Measurements from ENCODE around the gene PFKP.

The PFKP gene

DNA sequence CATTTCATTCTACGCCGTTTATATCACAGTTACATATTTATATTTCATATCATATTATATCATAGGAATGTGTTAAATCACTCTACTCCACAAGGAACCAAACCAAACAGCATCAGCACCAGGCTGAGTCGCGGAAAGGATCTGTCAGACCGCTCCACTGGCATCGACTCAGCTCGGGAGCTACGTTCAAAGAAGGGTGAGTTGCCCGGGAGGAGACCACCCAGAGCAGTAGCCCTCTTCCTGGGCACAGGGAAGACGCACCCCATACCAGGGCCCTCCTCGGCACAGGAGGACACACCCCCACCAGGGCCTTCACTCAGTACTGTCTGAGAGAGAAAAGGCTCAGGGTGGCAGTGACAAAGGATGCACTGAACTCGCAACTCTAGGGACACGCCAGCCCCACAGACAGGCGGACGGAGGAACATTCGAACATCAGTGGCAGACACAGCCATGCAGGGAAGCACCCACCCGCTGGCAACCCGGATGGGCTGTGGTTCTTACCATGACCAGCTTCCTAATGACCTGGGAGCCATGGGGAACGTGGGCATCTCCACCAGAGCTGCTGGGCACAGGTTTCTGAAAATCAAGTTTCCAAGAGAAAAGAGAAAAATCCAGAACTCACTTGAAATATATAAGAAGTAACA is 76.6 kb downstream of the PFKP start:
- H3K27ac ChIP-seq: no peak overlapping the region
- no peak for TF ChIP-seq ZFX (IDR thresholded peaks at IDR 0.05; ENCODE audit: borderline replicate concordance)
- TF ChIP-seq, protein P1, sequence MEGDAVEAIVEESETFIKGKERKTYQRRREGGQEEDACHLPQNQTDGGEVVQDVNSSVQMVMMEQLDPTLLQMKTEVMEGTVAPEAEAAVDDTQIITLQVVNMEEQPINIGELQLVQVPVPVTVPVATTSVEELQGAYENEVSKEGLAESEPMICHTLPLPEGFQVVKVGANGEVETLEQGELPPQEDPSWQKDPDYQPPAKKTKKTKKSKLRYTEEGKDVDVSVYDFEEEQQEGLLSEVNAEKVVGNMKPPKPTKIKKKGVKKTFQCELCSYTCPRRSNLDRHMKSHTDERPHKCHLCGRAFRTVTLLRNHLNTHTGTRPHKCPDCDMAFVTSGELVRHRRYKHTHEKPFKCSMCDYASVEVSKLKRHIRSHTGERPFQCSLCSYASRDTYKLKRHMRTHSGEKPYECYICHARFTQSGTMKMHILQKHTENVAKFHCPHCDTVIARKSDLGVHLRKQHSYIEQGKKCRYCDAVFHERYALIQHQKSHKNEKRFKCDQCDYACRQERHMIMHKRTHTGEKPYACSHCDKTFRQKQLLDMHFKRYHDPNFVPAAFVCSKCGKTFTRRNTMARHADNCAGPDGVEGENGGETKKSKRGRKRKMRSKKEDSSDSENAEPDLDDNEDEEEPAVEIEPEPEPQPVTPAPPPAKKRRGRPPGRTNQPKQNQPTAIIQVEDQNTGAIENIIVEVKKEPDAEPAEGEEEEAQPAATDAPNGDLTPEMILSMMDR (IDR thresholded peaks at IDR 0.05): no peak

DNA sequence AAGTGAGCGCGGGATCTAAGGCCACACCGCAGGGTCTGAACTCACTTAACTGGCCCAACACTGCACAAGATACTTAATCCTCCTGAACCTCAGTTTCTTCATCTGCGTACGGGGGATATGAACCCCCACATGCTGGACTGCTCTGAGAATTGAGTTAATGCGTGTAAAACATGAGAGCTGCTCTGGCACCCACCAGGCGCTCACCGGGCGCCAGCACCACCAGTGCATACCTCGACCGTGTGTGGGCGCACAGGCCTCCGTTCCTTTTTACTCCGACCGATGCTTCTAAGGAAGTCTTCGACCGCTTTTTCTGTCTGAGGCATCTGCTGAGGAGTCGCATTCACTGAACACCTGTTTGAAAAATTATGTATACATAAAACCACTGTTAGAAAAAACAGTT is 78.0 kb downstream of the PFKP start:
- TF ChIP-seq ZFX (IDR thresholded peaks at IDR 0.05; ENCODE audit: borderline replicate concordance): no peak
- TF ChIP-seq, protein P1 (IDR thresholded peaks at IDR 0.05): no peak
- H3K27ac ChIP-seq: no peak overlapping the region

DNA sequence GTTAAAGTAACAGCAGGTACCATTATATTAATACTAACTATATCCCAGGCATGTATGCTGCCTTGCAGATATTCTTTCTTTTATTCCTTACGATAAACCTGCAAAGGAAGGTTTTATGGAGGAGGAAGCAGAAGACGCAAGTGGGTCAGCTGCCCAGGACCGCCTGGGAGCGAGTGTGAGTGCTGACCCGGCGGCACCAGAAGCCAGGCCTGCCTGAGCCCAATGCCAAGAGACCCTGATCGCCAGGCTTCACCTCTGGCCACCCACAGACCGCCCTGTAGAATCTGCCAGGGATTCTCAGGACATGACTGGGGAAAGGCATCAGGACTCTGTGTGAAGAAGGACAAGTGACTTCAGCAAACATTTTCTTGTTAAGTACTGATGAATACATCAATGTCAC is 78.9 kb downstream of the PFKP start:
- no peak for TF ChIP-seq ZFX (IDR thresholded peaks at IDR 0.05; ENCODE audit: borderline replicate concordance)
- TF ChIP-seq, protein P1 (IDR thresholded peaks at IDR 0.05): no peak
- H3K27ac ChIP-seq: no peak overlapping the region

DNA sequence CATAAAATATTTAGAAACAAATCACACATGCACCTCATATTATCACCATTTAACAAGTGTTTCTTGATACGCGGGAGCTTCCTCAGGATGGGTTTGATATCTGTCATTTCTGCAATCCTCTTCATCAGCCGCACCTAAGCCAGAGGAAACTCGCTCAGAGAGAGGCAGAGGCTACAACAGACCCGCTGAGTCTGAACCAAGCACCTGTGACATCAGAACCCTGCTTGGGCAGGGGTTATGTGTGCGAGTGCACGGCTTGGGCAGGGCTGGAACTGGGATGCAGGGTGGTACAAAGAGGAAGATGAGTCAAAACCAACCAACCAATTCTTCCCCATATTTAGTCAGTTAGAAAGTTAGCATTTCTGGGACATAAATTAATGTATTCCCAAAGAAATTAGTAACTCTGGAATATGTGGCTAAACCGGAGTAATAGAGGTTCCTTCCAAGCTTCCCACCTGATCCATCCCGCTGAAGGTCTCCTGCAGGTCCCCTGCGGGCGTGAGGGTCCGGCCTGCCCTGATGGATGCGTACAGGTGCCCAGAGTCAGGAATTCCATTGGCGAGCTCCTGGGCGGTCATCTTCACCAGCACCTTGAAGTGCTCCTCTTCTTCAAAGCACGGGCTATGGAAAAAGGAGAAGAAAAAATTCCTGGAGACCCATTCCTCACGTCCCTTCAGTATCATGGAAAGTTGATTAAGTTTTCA is 79.9 kb downstream of the PFKP start:
- H3K27ac ChIP-seq: no peak overlapping the region
- TF ChIP-seq, protein P1 (IDR thresholded peaks at IDR 0.05): no peak
- no peak for TF ChIP-seq ZFX (IDR thresholded peaks at IDR 0.05; ENCODE audit: borderline replicate concordance)

- no peak for TF ChIP-seq ZFX (IDR thresholded peaks at IDR 0.05; ENCODE audit: borderline replicate concordance)
- TF ChIP-seq, protein P1 (IDR thresholded peaks at IDR 0.05): no peak
- no peak overlapping the region for H3K27ac ChIP-seq
Observed at GRCh38 chr10:3148041-3148440, 80.7 kb downstream of the PFKP start.

DNA sequence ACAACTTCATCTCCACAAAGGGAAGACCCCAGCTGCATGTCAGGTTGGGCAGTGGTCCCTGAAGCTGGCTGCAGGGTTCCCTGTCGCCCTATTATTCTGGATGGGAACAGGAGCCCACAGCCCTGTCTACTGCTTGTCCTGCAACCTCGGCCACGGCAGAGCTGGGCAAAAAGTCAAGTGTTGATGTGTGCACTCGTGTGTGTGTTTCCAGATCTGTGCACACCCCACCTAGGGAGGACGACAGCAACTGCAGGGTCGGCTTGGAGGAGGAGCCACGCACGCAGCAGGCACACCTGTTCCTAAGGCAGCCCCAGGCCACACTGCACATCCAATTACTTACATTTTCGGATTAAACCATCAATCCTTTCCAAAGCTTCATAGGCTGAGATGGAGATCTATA is 81.6 kb downstream of the PFKP start:
- TF ChIP-seq ZFX (IDR thresholded peaks at IDR 0.05; ENCODE audit: borderline replicate concordance): no peak
- TF ChIP-seq, protein P1 (IDR thresholded peaks at IDR 0.05): no peak
- H3K27ac ChIP-seq: no peak overlapping the region

- H3K27ac ChIP-seq: no peak overlapping the region
- TF ChIP-seq, protein P1 (IDR thresholded peaks at IDR 0.05): no peak
- no peak for TF ChIP-seq ZFX (IDR thresholded peaks at IDR 0.05; ENCODE audit: borderline replicate concordance)
Observed at GRCh38 chr10:3149918-3150317, 82.6 kb downstream of the PFKP start.
